ENCODE measurements around the gene CPT1B. TPM values are rescaled to one million over a fixed set of nuclear protein-coding genes. Genes with fewer than 3 reads are reported as not detected.

CPT1B gene
- total RNA-seq, 2 experiments from 2014 or later = 59.1 to 68.3 TPM

DNA sequence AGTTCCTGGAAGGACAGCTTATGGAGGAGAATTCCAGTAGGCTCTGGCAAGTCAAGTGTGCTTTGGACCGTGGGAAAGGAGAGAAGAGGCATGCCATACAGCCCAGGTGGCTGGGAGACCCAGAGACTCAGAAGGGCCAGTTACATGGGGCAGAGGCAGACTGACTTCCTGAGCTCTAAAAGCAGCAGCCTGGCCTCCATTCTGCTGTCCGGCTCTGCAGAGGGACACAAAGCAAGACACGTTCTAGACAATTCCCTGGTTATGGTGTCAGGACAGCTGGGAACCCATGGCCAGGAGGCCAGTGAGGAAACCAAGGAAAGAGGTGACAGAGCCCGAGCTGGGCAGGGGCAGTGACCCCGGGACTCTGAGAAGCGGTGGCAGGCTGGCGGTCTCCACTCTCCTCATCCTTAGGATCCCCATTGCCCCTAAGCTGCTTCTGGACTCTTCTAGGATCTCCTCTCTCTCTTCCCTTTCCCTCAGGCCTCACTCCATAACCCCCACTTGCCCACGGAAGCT is 2.7 kb downstream of the CPT1B start:
- Mint-ChIP-seq H3K4me1 (ENCODE audit: low read depth) (peaks cover 10% of the 10 kb centered on the region), H3K36me3 (ENCODE audit: low read depth) (peaks cover 42% of the 10 kb centered on the region), H3K27me3 (no peaks in the 10 kb centered on the region), H3K4me3 (no peak overlapping the region), H3K9me3 (no peaks in the 10 kb centered on the region), H3K27ac (no peak overlapping the region)
- TF ChIP-seq, protein P1, sequence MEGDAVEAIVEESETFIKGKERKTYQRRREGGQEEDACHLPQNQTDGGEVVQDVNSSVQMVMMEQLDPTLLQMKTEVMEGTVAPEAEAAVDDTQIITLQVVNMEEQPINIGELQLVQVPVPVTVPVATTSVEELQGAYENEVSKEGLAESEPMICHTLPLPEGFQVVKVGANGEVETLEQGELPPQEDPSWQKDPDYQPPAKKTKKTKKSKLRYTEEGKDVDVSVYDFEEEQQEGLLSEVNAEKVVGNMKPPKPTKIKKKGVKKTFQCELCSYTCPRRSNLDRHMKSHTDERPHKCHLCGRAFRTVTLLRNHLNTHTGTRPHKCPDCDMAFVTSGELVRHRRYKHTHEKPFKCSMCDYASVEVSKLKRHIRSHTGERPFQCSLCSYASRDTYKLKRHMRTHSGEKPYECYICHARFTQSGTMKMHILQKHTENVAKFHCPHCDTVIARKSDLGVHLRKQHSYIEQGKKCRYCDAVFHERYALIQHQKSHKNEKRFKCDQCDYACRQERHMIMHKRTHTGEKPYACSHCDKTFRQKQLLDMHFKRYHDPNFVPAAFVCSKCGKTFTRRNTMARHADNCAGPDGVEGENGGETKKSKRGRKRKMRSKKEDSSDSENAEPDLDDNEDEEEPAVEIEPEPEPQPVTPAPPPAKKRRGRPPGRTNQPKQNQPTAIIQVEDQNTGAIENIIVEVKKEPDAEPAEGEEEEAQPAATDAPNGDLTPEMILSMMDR (IDR thresholded peaks at IDR 0.05) = no peak
- Histone ChIP-seq H3K4me1 (ENCODE audit: insufficient read depth, low read length) (peaks cover 16% of the 10 kb centered on the region), H3K27ac (ENCODE audit: low read depth in 1 of 2, low read length in 2 of 2) (no peak overlapping the region), H3K4me3 (ENCODE audit: low read length) (no peak overlapping the region), H3K9me3 (ENCODE audit: control insufficient read depth in 1 of 2, insufficient read depth in 1 of 2, low read length in 2 of 2) (no peaks in the 10 kb centered on the region), H3K36me3 (ENCODE audit: insufficient read depth, low read length) (peaks cover 41% of the 10 kb centered on the region), H3K27me3 (ENCODE audit: control insufficient read depth in 1 of 2, insufficient read depth in 2 of 2, low read length in 2 of 2) (no peaks in the 10 kb centered on the region)
- DNase-seq (no peak), ATAC-seq (ENCODE audit: poor library complexity) (no peak)
- POLR2A ChIA-PET = interaction anchor here (1.2 to 1.3 kb wide), 2 partner anchors 11 to 68 kb away, joined by 4 to 5 read pairs; partner anchors contain the start of genes LMF2 and NCAPH2
- CTCF ChIA-PET = interaction anchor here (0.5 to 1.9 kb wide), 3 partner anchors 12 to 50 kb away, joined by 3 to 7 read pairs (median 3); partner anchors contain the start of gene SCO2
- intact Hi-C loops (cut with DNase I, micrococcal nuclease) = no loop called here

DNA sequence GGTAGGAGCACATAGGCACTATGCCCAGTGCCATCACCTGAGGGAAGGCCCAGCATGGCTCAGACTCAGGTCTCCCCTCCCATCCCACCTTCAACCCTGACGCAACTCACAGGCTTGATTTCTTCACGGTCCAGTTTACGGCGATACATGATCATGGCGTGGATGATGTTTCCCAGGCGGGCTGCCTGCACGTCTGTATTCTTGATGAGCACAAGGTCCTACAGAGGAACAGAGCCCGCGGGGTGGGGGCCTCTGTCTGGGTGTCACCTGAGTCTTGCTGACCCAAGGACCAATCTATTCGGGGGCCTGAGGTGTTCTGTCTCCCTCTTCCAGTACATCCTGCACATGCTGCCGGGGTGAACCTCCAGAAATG is 3.9 kb downstream of the CPT1B start:
- H3K27ac Mint-ChIP-seq = no peak overlapping the region
- H3K9me3 ChIP-seq (ENCODE audit: control insufficient read depth in 1 of 2, insufficient read depth in 1 of 2, low read length in 2 of 2) = no peaks in the 10 kb centered on the region
- H3K27me3 ChIP-seq (ENCODE audit: control insufficient read depth in 1 of 2, insufficient read depth in 2 of 2, low read length in 2 of 2) = no peaks in the 10 kb centered on the region
- no peak overlapping the region for H3K4me3 Mint-ChIP-seq
- TF ChIP-seq, protein P1 (IDR thresholded peaks at IDR 0.05) = no peak
- intact Hi-C loops (cut with DNase I, micrococcal nuclease) = no loop called here
- H3K36me3 Mint-ChIP-seq (ENCODE audit: low read depth) = peaks cover 40% of the 10 kb centered on the region
- H3K4me3 ChIP-seq (ENCODE audit: low read length) = no peak overlapping the region
- ChIA-PET POLR2A (interaction anchor here (1.3 kb wide), 1 partner anchor 66 kb away, joined by 4 read pairs; the partner anchor contains the start of genes LMF2 and NCAPH2), CTCF (interaction anchor here (1.6 kb wide), 1 partner anchor 11 kb away, joined by 3 read pairs; no protein-coding TSS in a partner anchor)
- no peaks in the 10 kb centered on the region for H3K27me3 Mint-ChIP-seq
- no peak for DNase-seq
- no peaks in the 10 kb centered on the region for H3K9me3 Mint-ChIP-seq
- peaks cover 51% of the 10 kb centered on the region for H3K36me3 ChIP-seq (ENCODE audit: insufficient read depth, low read length)
- no peaks in the 10 kb centered on the region for H3K4me1 Mint-ChIP-seq (ENCODE audit: low read depth)
- H3K4me1 ChIP-seq (ENCODE audit: insufficient read depth, low read length) = peaks cover 13% of the 10 kb centered on the region
- H3K27ac ChIP-seq (ENCODE audit: low read depth in 1 of 2, low read length in 2 of 2) = no peak overlapping the region
- ATAC-seq (ENCODE audit: poor library complexity) = no peak

DNA sequence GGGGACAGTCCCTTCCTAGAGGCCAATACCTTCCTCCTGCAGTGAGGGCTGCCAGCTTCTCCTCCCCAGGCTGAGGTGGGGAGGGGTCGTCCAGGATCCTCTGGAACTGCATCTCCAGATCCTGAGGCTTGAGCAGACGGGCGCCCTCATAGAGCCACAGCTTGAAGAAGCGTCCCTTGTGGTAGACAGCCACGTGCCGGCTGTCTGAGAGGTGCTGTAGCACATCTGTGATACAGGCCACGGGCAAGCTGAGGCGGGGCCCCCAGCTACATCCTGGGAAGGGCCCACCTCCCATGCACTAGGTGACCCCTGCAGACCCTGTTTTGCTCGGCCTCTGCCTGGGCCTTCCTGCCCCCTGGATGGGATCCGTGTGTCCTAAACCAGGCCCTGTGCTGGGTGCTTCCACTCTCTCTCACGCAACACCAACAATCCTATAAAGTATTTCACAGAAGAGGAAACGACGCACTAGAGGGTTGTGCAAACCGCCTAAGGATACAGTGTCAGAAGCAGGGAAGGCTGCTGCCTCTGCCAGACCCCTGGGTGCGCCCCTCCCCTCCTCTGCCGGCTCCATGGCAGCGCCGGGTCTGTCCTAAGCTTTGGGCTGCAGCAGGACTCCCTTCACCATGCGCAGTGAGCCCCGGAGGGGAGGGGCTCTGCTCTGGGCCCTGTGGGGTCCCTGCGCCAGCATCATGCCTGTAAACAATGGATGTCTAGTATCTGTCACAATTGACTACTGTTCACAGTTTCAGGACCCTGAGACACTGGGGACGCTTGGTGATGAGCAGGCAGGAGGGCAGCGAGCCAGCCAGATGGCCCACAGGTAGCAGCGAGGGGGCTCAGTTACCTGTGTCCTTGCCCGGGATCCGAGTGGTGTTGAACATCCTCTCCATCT is 4.5 kb downstream of the CPT1B start:
- intact Hi-C loops (cut with DNase I, micrococcal nuclease) = no loop called here
- Histone ChIP-seq H3K4me3 (ENCODE audit: low read length) (no peak overlapping the region), H3K4me1 (ENCODE audit: insufficient read depth, low read length) (peaks cover 13% of the 10 kb centered on the region), H3K27me3 (ENCODE audit: control insufficient read depth in 1 of 2, insufficient read depth in 2 of 2, low read length in 2 of 2) (no peaks in the 10 kb centered on the region), H3K36me3 (ENCODE audit: insufficient read depth, low read length) (peaks cover 52% of the 10 kb centered on the region), H3K27ac (ENCODE audit: low read depth in 1 of 2, low read length in 2 of 2) (no peak overlapping the region), H3K9me3 (ENCODE audit: control insufficient read depth in 1 of 2, insufficient read depth in 1 of 2, low read length in 2 of 2) (no peaks in the 10 kb centered on the region)
- H3K4me3 Mint-ChIP-seq = no peak overlapping the region
- peaks cover 44% of the 10 kb centered on the region for H3K36me3 Mint-ChIP-seq (ENCODE audit: low read depth)
- ChIA-PET CTCF (interaction anchor here (1.6 to 2.0 kb wide), 2 partner anchors 11 to 48 kb away, joined by 4 to 5 read pairs; partner anchors contain the start of gene SYCE3), POLR2A (interaction anchor here (1.3 kb wide), 1 partner anchor 66 kb away, joined by 4 read pairs; the partner anchor contains the start of genes LMF2 and NCAPH2)
- DNase-seq = no peak
- H3K4me1 Mint-ChIP-seq (ENCODE audit: low read depth) = no peaks in the 10 kb centered on the region
- TF ChIP-seq, protein P1 (IDR thresholded peaks at IDR 0.05) = no peak
- no peak overlapping the region for H3K27ac Mint-ChIP-seq
- no peaks in the 10 kb centered on the region for H3K9me3 Mint-ChIP-seq
- ATAC-seq (ENCODE audit: poor library complexity) = no peak
- no peaks in the 10 kb centered on the region for H3K27me3 Mint-ChIP-seq

Data from CD4-positive, alpha-beta T cell (primary cell).